Panc1 (cell line): ENCODE results near the gene ITGA3.

Experiments used
- POLR2AphosphoS5 ChIP-seq: IDR thresholded peaks from 2 replicates; pipeline ENCODE4 v1.6.1; 2012; ENCODE audit warnings: mild to moderate bottlenecking, low read depth, low read length, moderate library complexity
- TCF7L2 ChIP-seq: IDR thresholded peaks from 2 replicates; pipeline ENCODE4 v1.6.1; 2011; ENCODE audit warnings: mild to moderate bottlenecking, low read depth, low read length, inconsistent platforms
- TF ChIP-seq, protein P1 (sequence below): fragments of 450-650 bp; IDR thresholded peaks from 2 replicates; pipeline ENCODE4 v1.5.1; 2017; ENCODE audit warnings: mild to moderate bottlenecking
- TF ChIP-seq, protein P2 (sequence below), 2 experiments: IDR thresholded peaks; 2 replicates each; pipeline ENCODE4 v1.6.1; 2011 to 2012; ENCODE audit warnings: low read depth in 2 of 2, control low read depth in 1 of 2, low read length in 1 of 2, mild to moderate bottlenecking in 1 of 2, moderate library complexity in 1 of 2; ENCODE audit not compliant: insufficient read depth in 1 of 2

DNA sequence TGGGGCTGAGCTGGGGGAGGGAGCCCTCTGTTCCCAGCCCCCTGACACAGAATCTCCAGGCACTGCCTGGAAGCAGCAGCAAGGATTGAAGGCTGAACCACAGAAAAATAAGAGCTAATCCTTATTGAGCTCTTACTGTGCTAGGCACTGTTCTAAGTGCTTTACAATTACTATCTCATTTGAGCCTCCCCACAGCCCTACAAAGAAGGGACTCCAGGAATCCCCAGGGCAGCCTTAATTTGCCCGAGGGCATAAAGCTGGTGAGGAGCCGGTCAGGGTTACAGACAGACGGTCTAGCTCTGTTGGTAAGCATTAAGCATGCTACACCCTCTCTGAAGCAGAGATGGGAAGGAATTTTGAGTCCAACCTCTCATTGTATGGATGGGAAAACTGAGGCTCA, 67.0 kb downstream of the ITGA3 start:
- TF ChIP-seq, protein P1, sequence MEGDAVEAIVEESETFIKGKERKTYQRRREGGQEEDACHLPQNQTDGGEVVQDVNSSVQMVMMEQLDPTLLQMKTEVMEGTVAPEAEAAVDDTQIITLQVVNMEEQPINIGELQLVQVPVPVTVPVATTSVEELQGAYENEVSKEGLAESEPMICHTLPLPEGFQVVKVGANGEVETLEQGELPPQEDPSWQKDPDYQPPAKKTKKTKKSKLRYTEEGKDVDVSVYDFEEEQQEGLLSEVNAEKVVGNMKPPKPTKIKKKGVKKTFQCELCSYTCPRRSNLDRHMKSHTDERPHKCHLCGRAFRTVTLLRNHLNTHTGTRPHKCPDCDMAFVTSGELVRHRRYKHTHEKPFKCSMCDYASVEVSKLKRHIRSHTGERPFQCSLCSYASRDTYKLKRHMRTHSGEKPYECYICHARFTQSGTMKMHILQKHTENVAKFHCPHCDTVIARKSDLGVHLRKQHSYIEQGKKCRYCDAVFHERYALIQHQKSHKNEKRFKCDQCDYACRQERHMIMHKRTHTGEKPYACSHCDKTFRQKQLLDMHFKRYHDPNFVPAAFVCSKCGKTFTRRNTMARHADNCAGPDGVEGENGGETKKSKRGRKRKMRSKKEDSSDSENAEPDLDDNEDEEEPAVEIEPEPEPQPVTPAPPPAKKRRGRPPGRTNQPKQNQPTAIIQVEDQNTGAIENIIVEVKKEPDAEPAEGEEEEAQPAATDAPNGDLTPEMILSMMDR, result no peak
- TF ChIP-seq POLR2AphosphoS5 (no peak), TCF7L2 (no peak)
- TF ChIP-seq, protein P2, sequence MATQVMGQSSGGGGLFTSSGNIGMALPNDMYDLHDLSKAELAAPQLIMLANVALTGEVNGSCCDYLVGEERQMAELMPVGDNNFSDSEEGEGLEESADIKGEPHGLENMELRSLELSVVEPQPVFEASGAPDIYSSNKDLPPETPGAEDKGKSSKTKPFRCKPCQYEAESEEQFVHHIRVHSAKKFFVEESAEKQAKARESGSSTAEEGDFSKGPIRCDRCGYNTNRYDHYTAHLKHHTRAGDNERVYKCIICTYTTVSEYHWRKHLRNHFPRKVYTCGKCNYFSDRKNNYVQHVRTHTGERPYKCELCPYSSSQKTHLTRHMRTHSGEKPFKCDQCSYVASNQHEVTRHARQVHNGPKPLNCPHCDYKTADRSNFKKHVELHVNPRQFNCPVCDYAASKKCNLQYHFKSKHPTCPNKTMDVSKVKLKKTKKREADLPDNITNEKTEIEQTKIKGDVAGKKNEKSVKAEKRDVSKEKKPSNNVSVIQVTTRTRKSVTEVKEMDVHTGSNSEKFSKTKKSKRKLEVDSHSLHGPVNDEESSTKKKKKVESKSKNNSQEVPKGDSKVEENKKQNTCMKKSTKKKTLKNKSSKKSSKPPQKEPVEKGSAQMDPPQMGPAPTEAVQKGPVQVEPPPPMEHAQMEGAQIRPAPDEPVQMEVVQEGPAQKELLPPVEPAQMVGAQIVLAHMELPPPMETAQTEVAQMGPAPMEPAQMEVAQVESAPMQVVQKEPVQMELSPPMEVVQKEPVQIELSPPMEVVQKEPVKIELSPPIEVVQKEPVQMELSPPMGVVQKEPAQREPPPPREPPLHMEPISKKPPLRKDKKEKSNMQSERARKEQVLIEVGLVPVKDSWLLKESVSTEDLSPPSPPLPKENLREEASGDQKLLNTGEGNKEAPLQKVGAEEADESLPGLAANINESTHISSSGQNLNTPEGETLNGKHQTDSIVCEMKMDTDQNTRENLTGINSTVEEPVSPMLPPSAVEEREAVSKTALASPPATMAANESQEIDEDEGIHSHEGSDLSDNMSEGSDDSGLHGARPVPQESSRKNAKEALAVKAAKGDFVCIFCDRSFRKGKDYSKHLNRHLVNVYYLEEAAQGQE (IDR thresholded peaks at IDR 0.05; ENCODE audit: insufficient read depth in 1 of 2, low read depth in 2 of 2, low read length in 1 of 2), result no peak
